SK-N-SH treated with all-trans-retinoic acid at 6 μM for 48 hours (cell line): Measurements from ENCODE around the gene IRS1.

ENCODE experiments used
- ARNTL ChIP-seq: fragments of 450-650 bp; formaldehyde crosslinking; IDR thresholded peaks from 2 replicates; pipeline ENCODE4 v1.5.0; 2020; ENCODE audit warnings: low read depth, mild to moderate bottlenecking, moderate library complexity, borderline replicate concordance
- ESRRG ChIP-seq: fragments of 250-450 bp; sonication (Bioruptor Pico); IDR thresholded peaks from 2 replicates; pipeline ENCODE4 v1.6.1; 2021; ENCODE audit warnings: mild to moderate bottlenecking
- GLIS3 ChIP-seq: fragments of 250-450 bp; sonication (Bioruptor Pico); IDR thresholded peaks from 2 replicates; pipeline ENCODE4 v1.5.0; 2020; ENCODE audit warnings: mild to moderate bottlenecking, moderate library complexity
- ISL1 ChIP-seq: fragments of 250-450 bp; sonication (Bioruptor Pico); IDR thresholded peaks from 2 replicates; pipeline ENCODE4 v2.1.2; 2022; ENCODE audit warnings: mild to moderate bottlenecking, moderate library complexity
- RARB ChIP-seq: fragments of 250-450 bp; sonication (Bioruptor Pico); IDR thresholded peaks from 2 replicates; pipeline ENCODE4 v1.8.0; 2021; ENCODE audit warnings: mild to moderate bottlenecking, moderate library complexity
- SNAI2 ChIP-seq: fragments of 250-450 bp; sonication (Bioruptor Pico); IDR thresholded peaks from 2 replicates; pipeline ENCODE4 v1.5.0; 2020; ENCODE audit warnings: mild to moderate bottlenecking, moderate library complexity
- ZFP30 ChIP-seq: fragments of 450-650 bp; formaldehyde crosslinking; IDR thresholded peaks from 2 replicates; pipeline ENCODE4 v1.5.0; 2022; ENCODE audit warnings: mild to moderate bottlenecking, moderate library complexity
- ZNF70 ChIP-seq: fragments of 450-650 bp; formaldehyde crosslinking; IDR thresholded peaks from 2 replicates; pipeline ENCODE4 v1.5.0; 2020; ENCODE audit warnings: mild to moderate bottlenecking, moderate library complexity
- ZNF8 ChIP-seq: fragments of 450-650 bp; formaldehyde crosslinking; IDR thresholded peaks from 2 replicates; pipeline ENCODE4 v1.5.0; 2020; ENCODE audit warnings: mild to moderate bottlenecking, moderate library complexity
- TF ChIP-seq, protein P1 (sequence below): fragments of 250-450 bp; sonication (Bioruptor Pico); IDR thresholded peaks from 2 replicates; pipeline ENCODE4 v1.8.0; 2020; ENCODE audit warnings: mild to moderate bottlenecking, moderate library complexity, borderline replicate concordance
- TF ChIP-seq, protein P2 (sequence below): fragments of 250-450 bp; sonication (Bioruptor Pico); IDR thresholded peaks from 2 replicates; pipeline ENCODE4 v1.8.0; 2021; ENCODE audit warnings: low read depth, mild to moderate bottlenecking, moderate library complexity, borderline replicate concordance
- TF ChIP-seq, protein P3 (sequence below): fragments of 250-450 bp; sonication (Bioruptor Pico); IDR thresholded peaks from 2 replicates; pipeline ENCODE4 v1.5.0; 2020; ENCODE audit warnings: mild to moderate bottlenecking, moderate library complexity

DNA sequence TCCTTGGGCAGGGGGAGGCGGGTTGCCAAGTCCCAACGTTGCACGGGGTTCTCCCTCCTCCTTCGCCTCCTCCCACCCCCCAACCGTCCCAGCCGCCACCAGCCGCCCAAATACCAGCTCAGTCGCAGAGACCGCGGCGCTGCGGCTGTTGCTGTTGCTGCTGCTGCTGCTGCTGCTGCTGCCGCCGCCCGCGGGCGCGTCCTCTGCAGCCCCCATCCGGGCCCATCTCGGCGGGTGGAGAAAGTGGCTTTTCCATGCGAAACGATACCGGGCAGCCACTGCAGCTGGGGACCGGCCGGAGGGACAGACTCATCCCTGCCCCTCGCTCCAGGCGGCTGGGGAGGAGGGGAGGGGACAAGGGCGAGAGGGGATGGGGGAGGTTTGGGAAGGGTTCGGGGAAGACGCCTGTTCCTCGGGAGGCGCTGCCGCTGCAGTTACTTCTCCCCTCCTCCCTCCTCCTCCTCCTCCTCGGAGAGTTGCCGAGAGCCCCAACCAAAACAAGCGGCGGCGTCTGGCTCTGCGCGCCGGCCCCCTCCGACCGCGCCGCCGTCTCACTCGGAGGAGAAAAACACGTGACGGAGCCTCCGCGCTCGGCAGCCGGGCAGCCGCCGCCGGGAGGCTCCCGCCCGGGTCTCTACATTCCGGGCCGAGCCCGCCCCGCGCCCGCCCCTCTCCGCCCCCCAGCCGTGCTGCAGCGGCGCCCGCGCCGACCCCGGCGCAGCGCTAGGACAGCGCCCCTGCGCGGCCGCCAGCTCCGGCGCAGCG is at the start of gene IRS1:
- TF ChIP-seq GLIS3 (no peak), ARNTL (CRISPR knock-in tag) (no peak), ISL1 (CRISPR knock-in tag) (no peak), ESRRG (CRISPR knock-in tag) (no peak), ZNF70 (no peak), RARB (CRISPR knock-in tag) (no peak), ZNF8 (CRISPR knock-in tag) (no peak), SNAI2 (CRISPR knock-in tag) (no peak), ZFP30 (CRISPR knock-in tag) (no peak)
- TF ChIP-seq, protein P1, sequence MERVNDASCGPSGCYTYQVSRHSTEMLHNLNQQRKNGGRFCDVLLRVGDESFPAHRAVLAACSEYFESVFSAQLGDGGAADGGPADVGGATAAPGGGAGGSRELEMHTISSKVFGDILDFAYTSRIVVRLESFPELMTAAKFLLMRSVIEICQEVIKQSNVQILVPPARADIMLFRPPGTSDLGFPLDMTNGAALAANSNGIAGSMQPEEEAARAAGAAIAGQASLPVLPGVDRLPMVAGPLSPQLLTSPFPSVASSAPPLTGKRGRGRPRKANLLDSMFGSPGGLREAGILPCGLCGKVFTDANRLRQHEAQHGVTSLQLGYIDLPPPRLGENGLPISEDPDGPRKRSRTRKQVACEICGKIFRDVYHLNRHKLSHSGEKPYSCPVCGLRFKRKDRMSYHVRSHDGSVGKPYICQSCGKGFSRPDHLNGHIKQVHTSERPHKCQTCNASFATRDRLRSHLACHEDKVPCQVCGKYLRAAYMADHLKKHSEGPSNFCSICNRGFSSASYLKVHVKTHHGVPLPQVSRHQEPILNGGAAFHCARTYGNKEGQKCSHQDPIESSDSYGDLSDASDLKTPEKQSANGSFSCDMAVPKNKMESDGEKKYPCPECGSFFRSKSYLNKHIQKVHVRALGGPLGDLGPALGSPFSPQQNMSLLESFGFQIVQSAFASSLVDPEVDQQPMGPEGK (CRISPR knock-in tag): no peak
- TF ChIP-seq, protein P2, sequence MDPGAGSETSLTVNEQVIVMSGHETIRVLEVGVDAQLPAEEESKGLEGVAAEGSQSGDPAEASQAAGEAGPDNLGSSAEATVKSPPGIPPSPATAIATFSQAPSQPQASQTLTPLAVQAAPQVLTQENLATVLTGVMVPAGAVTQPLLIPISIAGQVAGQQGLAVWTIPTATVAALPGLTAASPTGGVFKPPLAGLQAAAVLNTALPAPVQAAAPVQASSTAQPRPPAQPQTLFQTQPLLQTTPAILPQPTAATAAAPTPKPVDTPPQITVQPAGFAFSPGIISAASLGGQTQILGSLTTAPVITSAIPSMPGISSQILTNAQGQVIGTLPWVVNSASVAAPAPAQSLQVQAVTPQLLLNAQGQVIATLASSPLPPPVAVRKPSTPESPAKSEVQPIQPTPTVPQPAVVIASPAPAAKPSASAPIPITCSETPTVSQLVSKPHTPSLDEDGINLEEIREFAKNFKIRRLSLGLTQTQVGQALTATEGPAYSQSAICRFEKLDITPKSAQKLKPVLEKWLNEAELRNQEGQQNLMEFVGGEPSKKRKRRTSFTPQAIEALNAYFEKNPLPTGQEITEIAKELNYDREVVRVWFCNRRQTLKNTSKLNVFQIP: no peak
- TF ChIP-seq, protein P3, sequence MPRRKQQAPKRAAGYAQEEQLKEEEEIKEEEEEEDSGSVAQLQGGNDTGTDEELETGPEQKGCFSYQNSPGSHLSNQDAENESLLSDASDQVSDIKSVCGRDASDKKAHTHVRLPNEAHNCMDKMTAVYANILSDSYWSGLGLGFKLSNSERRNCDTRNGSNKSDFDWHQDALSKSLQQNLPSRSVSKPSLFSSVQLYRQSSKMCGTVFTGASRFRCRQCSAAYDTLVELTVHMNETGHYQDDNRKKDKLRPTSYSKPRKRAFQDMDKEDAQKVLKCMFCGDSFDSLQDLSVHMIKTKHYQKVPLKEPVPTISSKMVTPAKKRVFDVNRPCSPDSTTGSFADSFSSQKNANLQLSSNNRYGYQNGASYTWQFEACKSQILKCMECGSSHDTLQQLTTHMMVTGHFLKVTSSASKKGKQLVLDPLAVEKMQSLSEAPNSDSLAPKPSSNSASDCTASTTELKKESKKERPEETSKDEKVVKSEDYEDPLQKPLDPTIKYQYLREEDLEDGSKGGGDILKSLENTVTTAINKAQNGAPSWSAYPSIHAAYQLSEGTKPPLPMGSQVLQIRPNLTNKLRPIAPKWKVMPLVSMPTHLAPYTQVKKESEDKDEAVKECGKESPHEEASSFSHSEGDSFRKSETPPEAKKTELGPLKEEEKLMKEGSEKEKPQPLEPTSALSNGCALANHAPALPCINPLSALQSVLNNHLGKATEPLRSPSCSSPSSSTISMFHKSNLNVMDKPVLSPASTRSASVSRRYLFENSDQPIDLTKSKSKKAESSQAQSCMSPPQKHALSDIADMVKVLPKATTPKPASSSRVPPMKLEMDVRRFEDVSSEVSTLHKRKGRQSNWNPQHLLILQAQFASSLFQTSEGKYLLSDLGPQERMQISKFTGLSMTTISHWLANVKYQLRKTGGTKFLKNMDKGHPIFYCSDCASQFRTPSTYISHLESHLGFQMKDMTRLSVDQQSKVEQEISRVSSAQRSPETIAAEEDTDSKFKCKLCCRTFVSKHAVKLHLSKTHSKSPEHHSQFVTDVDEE (CRISPR knock-in tag): no peak
